Body of pancreas (tissue), 4 donors: Measurements from ENCODE around the gene LRRC41.

ENCODE experiments used
- POLR2A ChIP-seq, 3 donors: fragments of 450-650 bp; IDR thresholded peaks; one replicate each; pipeline ENCODE4 v1.6.1; 2016; ENCODE audit warnings: antibody characterized with exemption in 3 of 3, mild to moderate bottlenecking in 2 of 3
- TF ChIP-seq, protein P1 (sequence below), 7 experiments: fragments of 450-650 bp in 4 of 7; fragments of 200-600 bp in 3 of 7; sonication (generic) in 3 of 7; IDR thresholded peaks; one replicate each; pipeline ENCODE4 v1.5.1; 2016 to 2019; ENCODE audit warnings: antibody characterized with exemption in 7 of 7

GRCh38 chr1:46289134-46289494 is 14.3 kb downstream of the LRRC41 start:
- TF ChIP-seq, protein P1, sequence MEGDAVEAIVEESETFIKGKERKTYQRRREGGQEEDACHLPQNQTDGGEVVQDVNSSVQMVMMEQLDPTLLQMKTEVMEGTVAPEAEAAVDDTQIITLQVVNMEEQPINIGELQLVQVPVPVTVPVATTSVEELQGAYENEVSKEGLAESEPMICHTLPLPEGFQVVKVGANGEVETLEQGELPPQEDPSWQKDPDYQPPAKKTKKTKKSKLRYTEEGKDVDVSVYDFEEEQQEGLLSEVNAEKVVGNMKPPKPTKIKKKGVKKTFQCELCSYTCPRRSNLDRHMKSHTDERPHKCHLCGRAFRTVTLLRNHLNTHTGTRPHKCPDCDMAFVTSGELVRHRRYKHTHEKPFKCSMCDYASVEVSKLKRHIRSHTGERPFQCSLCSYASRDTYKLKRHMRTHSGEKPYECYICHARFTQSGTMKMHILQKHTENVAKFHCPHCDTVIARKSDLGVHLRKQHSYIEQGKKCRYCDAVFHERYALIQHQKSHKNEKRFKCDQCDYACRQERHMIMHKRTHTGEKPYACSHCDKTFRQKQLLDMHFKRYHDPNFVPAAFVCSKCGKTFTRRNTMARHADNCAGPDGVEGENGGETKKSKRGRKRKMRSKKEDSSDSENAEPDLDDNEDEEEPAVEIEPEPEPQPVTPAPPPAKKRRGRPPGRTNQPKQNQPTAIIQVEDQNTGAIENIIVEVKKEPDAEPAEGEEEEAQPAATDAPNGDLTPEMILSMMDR (IDR thresholded peaks at IDR 0.05): no peak
- TF ChIP-seq POLR2A (IDR thresholded peaks at IDR 0.05): no peak
